ENCODE measurements around the gene PIGV.

DNA sequence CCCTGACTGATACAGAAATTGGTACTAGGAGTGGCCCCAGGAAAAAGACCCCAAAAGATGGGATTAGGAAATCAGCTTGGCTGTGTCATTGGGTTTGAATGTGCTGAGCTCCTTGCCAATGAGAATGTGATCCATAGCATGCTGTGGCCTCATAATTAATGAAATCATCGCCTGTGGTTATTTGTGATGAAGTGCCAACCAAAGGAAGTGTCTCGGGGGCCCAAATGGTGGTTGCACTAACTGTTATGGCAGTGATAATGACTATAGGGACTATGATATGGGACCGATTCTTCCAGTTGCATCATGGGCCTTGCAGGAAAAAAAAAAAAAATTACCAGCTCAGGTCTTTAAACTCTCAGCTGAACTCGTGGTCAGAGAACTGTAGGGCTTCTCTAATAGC is 23.3 kb downstream of the PIGV start:
- no peak for TF ChIP-seq ZNF384 (IDR thresholded peaks at IDR 0.05)
- no peak for TF ChIP-seq FOXK2 (IDR thresholded peaks at IDR 0.05)
- TF ChIP-seq FOXM1 (IDR thresholded peaks at IDR 0.05; ENCODE audit: borderline replicate concordance) = no peak
- TF ChIP-seq BHLHE40 (IDR thresholded peaks at IDR 0.05; ENCODE audit: borderline replicate concordance) = no peak
- TF ChIP-seq TARDBP (IDR thresholded peaks at IDR 0.05) = no peak
- TF ChIP-seq PKNOX1 (IDR thresholded peaks at IDR 0.05) = no peak
- TF ChIP-seq SUZ12 (IDR thresholded peaks at IDR 0.05) = no peak
- no peak for TF ChIP-seq ELF4 (IDR thresholded peaks at IDR 0.05)
